IMR-90 (cell line): ENCODE measurements around the gene TMEM92. TPM values are rescaled to one million over a fixed set of nuclear protein-coding genes. Genes with fewer than 3 reads are reported as not detected.
A peak's percentile ranks its signal among the peaks of the same experiment; 100 is the strongest.

Experiments
- ATAC-seq: fragments of 200-7000 bp; cut with Tn5 transposase; 2 replicates; pipeline ENCODE4 v1.9.1; 2020; ENCODE audit warnings: low read depth, mild to moderate bottlenecking, moderate library complexity
- BruUV-seq: library from RNA; stranded (reverse); fragments of 400-500 nt; replicated peaks from 2 replicates; lab custom pipeline; 2021; lab: Mats Ljungman, UMichigan
- CTCF ChIA-PET: fragments of 300-600 bp; formaldehyde crosslinking; extraction: SDS; loops from one replicate; lab custom pipeline; 2021; ENCODE audit warnings: antibody characterized with exemption; lab: Yijun Ruan, JAX
- POLR2A ChIA-PET: fragments of 300-600 bp; sonication (Branson Sonifier 250); formaldehyde crosslinking; loops from one replicate; lab custom pipeline; 2022; ENCODE audit warnings: antibody characterized with exemption; ENCODE audit not compliant: unreplicated experiment; lab: Charles Lee
- DNase-seq: peaks from one replicate; pipeline ENCODE4 v3.0.0; 2013
- H2AFZ ChIP-seq: replicated peaks from 2 replicates; pipeline ENCODE3; 2013; ENCODE audit warnings: low read length, mild to moderate bottlenecking; ENCODE audit not compliant: poor library complexity
- H2AK5ac ChIP-seq: 2 replicates; pipeline ENCODE4 v1.6.1; 2013; ENCODE audit warnings: low read depth, low read length, inconsistent platforms
- H2AK9ac ChIP-seq: replicated peaks from 2 replicates; pipeline ENCODE3; 2013; ENCODE audit warnings: mild to moderate bottlenecking, low read depth, low read length, moderate library complexity; ENCODE audit not compliant: poor library complexity
- H2BK120ac ChIP-seq: 2 replicates; pipeline ENCODE4 v1.6.1; 2013; ENCODE audit warnings: low read depth, low read length, inconsistent platforms
- H2BK15ac ChIP-seq: 3 replicates; pipeline ENCODE4 v1.6.1; 2013; ENCODE audit warnings: low read depth, low read length, inconsistent platforms
- H2BK20ac ChIP-seq: 2 replicates; pipeline ENCODE4 v1.6.1; 2013; ENCODE audit warnings: low read depth, mild to moderate bottlenecking, inconsistent platforms, low read length, moderate library complexity
- H2BK5ac ChIP-seq: 2 replicates; pipeline ENCODE4 v1.6.1; 2013; ENCODE audit warnings: mild to moderate bottlenecking, low read depth, low read length, inconsistent platforms; ENCODE audit not compliant: poor library complexity, severe bottlenecking
- H3K14ac ChIP-seq: replicated peaks from 2 replicates; pipeline ENCODE4 v1.6.1; 2013; ENCODE audit warnings: low read depth, low read length, inconsistent platforms
- H3K18ac ChIP-seq: 2 replicates; pipeline ENCODE4 v1.6.1; 2013; ENCODE audit warnings: low read depth, low read length, control low read depth
- H3K23ac ChIP-seq: 2 replicates; pipeline ENCODE4 v1.6.1; 2013; ENCODE audit warnings: low read depth, low read length, inconsistent platforms
- H3K27ac ChIP-seq: 2 replicates; pipeline ENCODE4 v1.5.1; 2013; ENCODE audit warnings: mild to moderate bottlenecking, control low read depth, low read length; ENCODE audit not compliant: insufficient read depth
- H3K27me3 ChIP-seq: 2 replicates; pipeline ENCODE4 v1.6.1; 2013; ENCODE audit warnings: low read length; ENCODE audit not compliant: control insufficient read depth, insufficient read depth
- H3K36me3 ChIP-seq: 2 replicates; pipeline ENCODE4 v1.6.1; 2013; ENCODE audit warnings: low read length, mixed read lengths; ENCODE audit not compliant: control insufficient read depth, insufficient read depth
- H3K4ac ChIP-seq: 2 replicates; pipeline ENCODE4 v1.6.1; 2013; ENCODE audit warnings: low read depth, low read length, inconsistent platforms
- H3K4me1 ChIP-seq: 2 replicates; pipeline ENCODE4 v1.6.1; 2013; ENCODE audit warnings: low read length, mixed read lengths; ENCODE audit not compliant: control insufficient read depth, insufficient read depth
- H3K4me2 ChIP-seq: 2 replicates; pipeline ENCODE4 v1.6.1; 2013; ENCODE audit warnings: low read depth, mild to moderate bottlenecking, control low read depth, low read length, moderate library complexity
- H3K4me3 ChIP-seq: 2 replicates; pipeline ENCODE4 v1.5.1; 2013; ENCODE audit warnings: low read depth, mild to moderate bottlenecking, control low read depth, low read length, moderate library complexity; ENCODE audit not compliant: insufficient read depth
- H3K56ac ChIP-seq: 2 replicates; pipeline ENCODE4 v1.6.1; 2013; ENCODE audit warnings: low read length, inconsistent platforms; ENCODE audit not compliant: insufficient read depth; ENCODE audit errors: extremely low read depth
- H3K79me1 ChIP-seq, 2 experiments: 2 replicates each; pipeline ENCODE4 v1.6.1; 2013; ENCODE audit warnings: low read length in 2 of 2, inconsistent platforms in 1 of 2, low read depth in 1 of 2
- H3K9ac ChIP-seq: 2 replicates; pipeline ENCODE4 v1.6.1; 2013; ENCODE audit warnings: low read depth, low read length, control low read depth
- H3K9me1 ChIP-seq: 2 replicates; pipeline ENCODE4 v1.6.1; 2013; ENCODE audit warnings: low read length, inconsistent platforms; ENCODE audit not compliant: insufficient read depth
- H3K9me3 ChIP-seq: 2 replicates; pipeline ENCODE4 v1.6.1; 2013; ENCODE audit warnings: low read length; ENCODE audit not compliant: control insufficient read depth, insufficient read depth
- H4K20me1 ChIP-seq: 2 replicates; pipeline ENCODE4 v1.6.1; 2013; ENCODE audit warnings: low read length, inconsistent platforms; ENCODE audit not compliant: insufficient read depth
- H4K5ac ChIP-seq: 2 replicates; pipeline ENCODE4 v1.6.1; 2013; ENCODE audit warnings: mild to moderate bottlenecking, low read depth, low read length, control low read depth
- H4K8ac ChIP-seq, 2 experiments: 2 replicates each; pipeline ENCODE4 v1.6.1; 2013; ENCODE audit warnings: low read depth in 2 of 2, low read length in 2 of 2, control low read depth in 1 of 2, inconsistent platforms in 1 of 2
- H4K91ac ChIP-seq: 2 replicates; pipeline ENCODE4 v1.6.1; 2013; ENCODE audit warnings: low read depth, low read length, inconsistent platforms; ENCODE audit not compliant: insufficient read depth
- BHLHE40 ChIP-seq: fragments of 150-350 bp; IDR thresholded peaks from 2 replicates; pipeline ENCODE4 v1.6.1; 2016; ENCODE audit warnings: mild to moderate bottlenecking, low read depth, low read length
- CEBPB ChIP-seq: IDR thresholded peaks from 2 replicates; pipeline ENCODE4 v1.6.1; 2012; ENCODE audit warnings: low read depth, low read length, improper control_type of control experiment
- CHD1 ChIP-seq: IDR thresholded peaks from 2 replicates; pipeline ENCODE4 v1.6.1; 2012; ENCODE audit warnings: low read depth, low read length, improper control_type of control experiment
- CTCF ChIP-seq: conservative IDR thresholded peaks from 2 replicates; pipeline ENCODE4 v1.5.1; 2012; ENCODE audit warnings: mild to moderate bottlenecking, low read depth, low read length, improper control_type of control experiment
- FOS ChIP-seq: fragments of 150-350 bp; IDR thresholded peaks from 2 replicates; pipeline ENCODE4 v1.6.1; 2016; ENCODE audit warnings: low read depth, low read length
- MAFK ChIP-seq: IDR thresholded peaks from 2 replicates; pipeline ENCODE4 v1.6.1; 2012; ENCODE audit warnings: low read depth, low read length, improper control_type of control experiment
- MAZ ChIP-seq: IDR thresholded peaks from 2 replicates; pipeline ENCODE4 v1.6.1; 2012; ENCODE audit warnings: low read depth, mild to moderate bottlenecking, low read length, improper control_type of control experiment, moderate library complexity, borderline replicate concordance
- MXI1 ChIP-seq: IDR thresholded peaks from 2 replicates; pipeline ENCODE4 v1.6.1; 2012; ENCODE audit warnings: low read depth, mild to moderate bottlenecking, low read length, moderate library complexity, borderline replicate concordance
- NFE2L2 ChIP-seq: fragments of 150-350 bp; IDR thresholded peaks from 2 replicates; pipeline ENCODE4 v1.6.1; 2016; ENCODE audit warnings: low read depth, mild to moderate bottlenecking, low read length
- POLR2A ChIP-seq: IDR thresholded peaks from 2 replicates; pipeline ENCODE4 v1.6.1; 2012; ENCODE audit warnings: mild to moderate bottlenecking, low read depth, low read length
- RAD21 ChIP-seq: IDR thresholded peaks from 2 replicates; pipeline ENCODE4 v1.6.1; 2012; ENCODE audit warnings: low read length, improper control_type of control experiment
- RFX5 ChIP-seq: IDR thresholded peaks from 2 replicates; pipeline ENCODE4 v1.8.0; 2012; ENCODE audit warnings: low read depth, mild to moderate bottlenecking, low read length, moderate library complexity
- SMC3 ChIP-seq: fragments of 150-350 bp; IDR thresholded peaks from 2 replicates; pipeline ENCODE4 v1.6.1; 2016; ENCODE audit warnings: low read depth, mild to moderate bottlenecking, antibody characterized with exemption, low read length, moderate library complexity
- USF2 ChIP-seq: fragments of 150-350 bp; IDR thresholded peaks from 2 replicates; pipeline ENCODE4 v1.6.1; 2017; ENCODE audit warnings: mild to moderate bottlenecking, antibody characterized with exemption, low read length, low read depth
- WGBS, 2 experiments: methylation state at CpG; one replicate each; pipeline versions ENCODE4 v1.1.5 to v1.1.7; 2013; ENCODE audit warnings: missing lambda C conversion rate in 2 of 2; ENCODE audit not compliant: insufficient read length in 1 of 2; ENCODE audit errors: extremely low coverage in 2 of 2; 5-methylcytosine and 5-hydroxymethylcytosine counted together
- dilution Hi-C: fragments of 300-500 bp; cut with HindIII; formaldehyde crosslinking; loops from one replicate; pipeline ENCODE4 v1.14.3; 2018; ENCODE audit warnings: low sequenced_read_pairs; ENCODE audit not compliant: unreplicated experiment
- in situ Hi-C: fragments of 300-500 bp; cut with MboI; formaldehyde crosslinking; loops from 3 replicates; pipeline ENCODE4 v1.14.3; 2019; ENCODE audit warnings: low sequenced_read_pairs, inconsistent platforms, mixed read lengths
- intact Hi-C: fragments of 100-400 bp; cut with micrococcal nuclease; formaldehyde crosslinking; loops from 2 replicates; pipeline ENCODE4 v1.10.0; 2022
- polyA plus RNA-seq, 3 experiments: library from polyadenylated mRNA; depleted of rRNA; stranded (reverse); fragments of >200 nt; gene quantifications; 2 replicates each; pipeline ENCODE4 v1.2.3, GENCODE V29; 2012; ENCODE audit warnings: low replicate concordance in 1 of 3
- total RNA-seq: library from RNA; depleted of rRNA; stranded (reverse); fragments of >200 nt; gene quantifications from 2 replicates; pipeline ENCODE4 v1.2.3, GENCODE V29; 2012
- TF ChIP-seq, protein P1 (sequence below): fragments of 150-350 bp; IDR thresholded peaks from 2 replicates; pipeline ENCODE4 v1.6.1; 2016; ENCODE audit warnings: low read depth, mild to moderate bottlenecking, low read length, moderate library complexity, borderline replicate concordance

The TMEM92 gene
- total and polyA plus RNA-seq, 2 of the 4 experiments (the other 2 are of a cell fraction) = 0.18 to 1.7 TPM

GRCh38 chr17:50318501-50319285 lies 44.4 kb downstream of the TMEM92 start:
- Histone ChIP-seq H2BK20ac (no peak overlapping the region), H3K4me2 (no peak overlapping the region), H2AFZ (no peak overlapping the region), H3K27me3 (peaks cover 28% of the 10 kb centered on the region), H3K23ac (no peak overlapping the region), H3K9ac (no peak overlapping the region), H3K18ac (no peak overlapping the region), H3K9me1 (no peaks in the 10 kb centered on the region), H3K36me3 (no peaks in the 10 kb centered on the region), H3K4ac (no peak overlapping the region), H3K4me1 (peaks cover 2% of the 10 kb centered on the region; the same call in 1 of the 2 replicates), H2BK15ac (no peak overlapping the region), H3K79me1 (no peaks in the 10 kb centered on the region), H2AK9ac (no peak overlapping the region), H2BK5ac (no peak overlapping the region), H3K27ac (no peak overlapping the region), H4K20me1 (no peaks in the 10 kb centered on the region), H2AK5ac (no peak overlapping the region), H3K14ac (no peak overlapping the region), H3K9me3 (no peaks in the 10 kb centered on the region), H3K56ac (no peak overlapping the region), H3K4me3 (no peak overlapping the region), H4K8ac (no peak overlapping the region), H4K5ac (no peak overlapping the region), H2BK120ac (no peak overlapping the region), H4K91ac (no peak overlapping the region)
- ATAC-seq = no peak
- in situ Hi-C loops = loop anchor here (25.0 kb wide), 1 partner anchor 431 kb away; no protein-coding TSS in a partner anchor
- dilution Hi-C loops = no loop called here
- ChIA-PET POLR2A (no interaction called here), CTCF (interaction anchor here (1.0 to 1.5 kb wide), 4 partner anchors 15 to 149 kb away, joined by 3 read pairs; no protein-coding TSS in a partner anchor)
- WGBS, 2 experiments = 83% methylated on average over 1 of the region's 10 CpGs; no CpG with 5 or more reads in 1 of the 2 experiments
- intact Hi-C loops = no loop called here
- no TSS peak for BruUV-seq
- DNase-seq = peak; percentile 19
- TF ChIP-seq RAD21 (no peak), MAZ (no peak), NFE2L2 (no peak), CEBPB (no peak), FOS (no peak), USF2 (no peak), POLR2A (no peak), SMC3 (no peak), MAFK (no peak), BHLHE40 (no peak), RFX5 (no peak), MXI1 (no peak), CHD1 (no peak), CTCF (no peak)
- TF ChIP-seq, protein P1, sequence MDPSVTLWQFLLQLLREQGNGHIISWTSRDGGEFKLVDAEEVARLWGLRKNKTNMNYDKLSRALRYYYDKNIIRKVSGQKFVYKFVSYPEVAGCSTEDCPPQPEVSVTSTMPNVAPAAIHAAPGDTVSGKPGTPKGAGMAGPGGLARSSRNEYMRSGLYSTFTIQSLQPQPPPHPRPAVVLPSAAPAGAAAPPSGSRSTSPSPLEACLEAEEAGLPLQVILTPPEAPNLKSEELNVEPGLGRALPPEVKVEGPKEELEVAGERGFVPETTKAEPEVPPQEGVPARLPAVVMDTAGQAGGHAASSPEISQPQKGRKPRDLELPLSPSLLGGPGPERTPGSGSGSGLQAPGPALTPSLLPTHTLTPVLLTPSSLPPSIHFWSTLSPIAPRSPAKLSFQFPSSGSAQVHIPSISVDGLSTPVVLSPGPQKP = no peak
